ENCODE measurements around the gene UBN1.

DNA sequence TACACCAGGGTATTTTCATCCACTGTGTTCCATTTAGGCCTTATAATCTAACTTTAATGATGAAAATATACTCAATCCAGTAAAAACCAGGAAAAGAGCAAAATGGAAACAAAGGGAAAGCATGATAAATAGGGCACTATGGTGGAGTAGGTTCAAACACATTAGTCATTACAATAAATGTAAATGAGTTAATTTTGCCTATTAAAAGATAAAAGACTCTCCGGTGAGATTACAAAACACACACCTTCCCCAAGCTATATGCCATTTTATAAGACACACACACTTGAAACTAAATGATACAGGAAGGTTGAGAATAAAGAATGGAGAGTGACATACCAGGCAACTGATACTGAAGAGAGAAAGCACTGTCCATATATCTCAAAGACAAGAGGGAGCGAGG, 79.6 kb downstream of the UBN1 start:
- TF ChIP-seq ZNF274 (IDR thresholded peaks at IDR 0.05; ENCODE audit: low read depth, low read length) (no peak), YY1 (IDR thresholded peaks at IDR 0.05; ENCODE audit: insufficient read depth, insufficient read length) (no peak), SUZ12 (IDR thresholded peaks at IDR 0.05; ENCODE audit: extremely low read depth, insufficient read depth, insufficient read length) (no peak)
